NCI-H2107 treated with DMSO at 0.1 percent for 48 hours (cell line): ENCODE measurements around the gene THRA.

ENCODE experiments used
- DNase-seq: peaks from one replicate; lab custom pipeline; 2025; ENCODE audit not compliant: unreplicated experiment; lab: John Stamatoyannopoulos, UW

THRA gene

GRCh38 chr17:40079545-40079944, 16.8 kb downstream of the THRA start:
- no peak for DNase-seq

- no peak for DNase-seq
Measured at GRCh38 chr17:40084477-40084876, 21.7 kb downstream of the THRA start.

- no peak for DNase-seq
Measured at GRCh38 chr17:40086150-40087044, 23.6 kb downstream of the THRA start.

GRCh38 chr17:40087049-40087794, 24.5 kb downstream of the THRA start:
- no peak for DNase-seq

GRCh38 chr17:40087903-40088718, 25.3 kb downstream of the THRA start:
- DNase-seq, result no peak

GRCh38 chr17:40089077-40089895, 26.5 kb downstream of the THRA start:
- DNase-seq, result no peak

GRCh38 chr17:40090237-40091119, 27.7 kb downstream of the THRA start:
- no peak for DNase-seq

- DNase-seq, result no peak
Measured at GRCh38 chr17:40091691-40092397, 29.1 kb downstream of the THRA start.

GRCh38 chr17:40092581-40092980, 29.8 kb downstream of the THRA start:
- no peak for DNase-seq

- no peak for DNase-seq
Measured at GRCh38 chr17:40093005-40093579, 30.3 kb downstream of the THRA start.

GRCh38 chr17:40093580-40094201, 30.9 kb downstream of the THRA start:
- no peak for DNase-seq

GRCh38 chr17:40094874-40095273, 32.1 kb downstream of the THRA start:
- DNase-seq, result no peak

- DNase-seq, result no peak
Measured at GRCh38 chr17:40095351-40095943, 32.7 kb downstream of the THRA start.

GRCh38 chr17:40095944-40096791, 33.4 kb downstream of the THRA start:
- no peak for DNase-seq

- no peak for DNase-seq
Measured at GRCh38 chr17:40097087-40097486, 34.3 kb downstream of the THRA start.

- DNase-seq, result no peak
Measured at GRCh38 chr17:40097931-40098845, 35.4 kb downstream of the THRA start.
